ENCODE data around the gene ENTREP1. TPM values are rescaled to one million over a fixed set of nuclear protein-coding genes. Genes with fewer than 3 reads are reported as not detected.

The ENTREP1 gene
- total RNA-seq, 1 experiment from 2014 or later, result 0.35 TPM

Other genes starting within 250 kb of the ENTREP1 start
- 120 and 143 TPM in 2 replicates for gene TJP2, start 150.9 kb upstream of the ENTREP1 start, total RNA-seq (2021)